Measurements from ENCODE around the gene FANCD2.
"Not testable (repeated sequence)": the region's sequence is repeated elsewhere in the genome, so short reads cannot be mapped to it uniquely, and the experiment has no call there.

Gene FANCD2

GRCh38 chr3:10023587-10024310 lies 2.5 kb upstream of the FANCD2 start:
- Mint-ChIP-seq H3K4me1 (ENCODE audit: low read depth) (peaks cover 40% of the 10 kb centered on the region), H3K4me3 (no peak overlapping the region), H3K27me3 (no peaks in the 10 kb centered on the region), H3K9me3 (no peaks in the 10 kb centered on the region), H3K36me3 (ENCODE audit: low read depth) (peaks cover 64% of the 10 kb centered on the region), H3K27ac (peak overlapping the region; percentile 32)
- intact Hi-C loops (cut with micrococcal nuclease) = loop anchor here (10.0 kb wide), 1 partner anchor 89 kb away; the partner anchor contains the start of gene CRELD1

- Mint-ChIP-seq H3K27me3 (no peaks in the 10 kb centered on the region), H3K9me3 (no peaks in the 10 kb centered on the region), H3K36me3 (ENCODE audit: low read depth) (peaks cover 48% of the 10 kb centered on the region), H3K4me3 (peak overlapping the region; percentile 89), H3K27ac (peak overlapping the region; percentile 95), H3K4me1 (ENCODE audit: low read depth) (peaks cover 32% of the 10 kb centered on the region)
- intact Hi-C loops (cut with micrococcal nuclease) = loop anchor here (1.0 to 10.0 kb wide), 4 partner anchors 16 to 91 kb away; partner anchors contain the start of genes BRK1 and CRELD1
Measured at GRCh38 chr3:10025205-10026083, 793 bp upstream of the FANCD2 start.

- Mint-ChIP-seq H3K27ac (no peak overlapping the region), H3K4me1 (ENCODE audit: low read depth) (no peaks in the 10 kb centered on the region), H3K36me3 (ENCODE audit: low read depth) (peaks cover 49% of the 10 kb centered on the region), H3K9me3 (no peaks in the 10 kb centered on the region), H3K4me3 (no peak overlapping the region), H3K27me3 (no peaks in the 10 kb centered on the region)
- intact Hi-C loops (cut with micrococcal nuclease) = no loop called here
Measured at GRCh38 chr3:10041034-10041433, 14.8 kb downstream of the FANCD2 start.

GRCh38 chr3:10047876-10048275 lies 21.6 kb downstream of the FANCD2 start:
- Mint-ChIP-seq H3K4me1 (ENCODE audit: low read depth) (no peaks in the 10 kb centered on the region), H3K27ac (no peak overlapping the region), H3K9me3 (no peaks in the 10 kb centered on the region), H3K27me3 (no peaks in the 10 kb centered on the region), H3K4me3 (no peak overlapping the region), H3K36me3 (ENCODE audit: low read depth) (peaks cover 40% of the 10 kb centered on the region)
- intact Hi-C loops (cut with micrococcal nuclease) = no loop called here

GRCh38 chr3:10053054-10053453 lies 26.8 kb downstream of the FANCD2 start:
- intact Hi-C loops (cut with micrococcal nuclease); H3K27ac Mint-ChIP-seq; H3K9me3 Mint-ChIP-seq; H3K4me1 Mint-ChIP-seq (ENCODE audit: low read depth); H3K4me3 Mint-ChIP-seq; H3K27me3 Mint-ChIP-seq: not testable (repeated sequence)
- H3K36me3 Mint-ChIP-seq (ENCODE audit: low read depth) = peaks cover 28% of the 10 kb centered on the region

- Mint-ChIP-seq H3K4me1 (ENCODE audit: low read depth) (no peaks in the 10 kb centered on the region), H3K4me3 (no peak overlapping the region), H3K27ac (no peak overlapping the region), H3K36me3 (ENCODE audit: low read depth) (peaks cover 25% of the 10 kb centered on the region), H3K9me3 (no peaks in the 10 kb centered on the region), H3K27me3 (no peaks in the 10 kb centered on the region)
- intact Hi-C loops (cut with micrococcal nuclease) = no loop called here
Measured at GRCh38 chr3:10055097-10055496, 28.9 kb downstream of the FANCD2 start.

- intact Hi-C loops (cut with micrococcal nuclease); H3K27me3 Mint-ChIP-seq; H3K27ac Mint-ChIP-seq; H3K9me3 Mint-ChIP-seq; H3K4me3 Mint-ChIP-seq; H3K4me1 Mint-ChIP-seq (ENCODE audit: low read depth): not testable (repeated sequence)
- H3K36me3 Mint-ChIP-seq (ENCODE audit: low read depth) = peaks cover 42% of the 10 kb centered on the region
Measured at GRCh38 chr3:10070077-10070476, 43.8 kb downstream of the FANCD2 start.

- H3K4me3 Mint-ChIP-seq = no peak overlapping the region
- intact Hi-C loops (cut with micrococcal nuclease) = no loop called here
- H3K36me3 Mint-ChIP-seq (ENCODE audit: low read depth) = peaks cover 13% of the 10 kb centered on the region
Measured at GRCh38 chr3:10074666-10075065, 48.4 kb downstream of the FANCD2 start.

GRCh38 chr3:10081871-10082270 lies 55.6 kb downstream of the FANCD2 start:
- intact Hi-C loops (cut with micrococcal nuclease) = no loop called here
- Mint-ChIP-seq H3K27me3 (no peaks in the 10 kb centered on the region), H3K4me1 (ENCODE audit: low read depth) (no peaks in the 10 kb centered on the region), H3K27ac (no peak overlapping the region), H3K4me3 (no peak overlapping the region), H3K9me3 (no peaks in the 10 kb centered on the region), H3K36me3 (ENCODE audit: low read depth) (peaks cover 35% of the 10 kb centered on the region)

More at GRCh38 chr3:10074666-10075065, 48.4 kb downstream of the FANCD2 start:
- Mint-ChIP-seq H3K9me3 (no peaks in the 10 kb centered on the region), H3K27ac (no peak overlapping the region), H3K4me1 (ENCODE audit: low read depth) (no peaks in the 10 kb centered on the region), H3K27me3 (no peaks in the 10 kb centered on the region)

GRCh38 chr3:10085738-10086137 lies 59.5 kb downstream of the FANCD2 start:
- no peak overlapping the region for H3K27ac Mint-ChIP-seq
- no peak overlapping the region for H3K4me3 Mint-ChIP-seq
- H3K27me3 Mint-ChIP-seq = no peaks in the 10 kb centered on the region
- intact Hi-C loops (cut with micrococcal nuclease) = no loop called here
- no peaks in the 10 kb centered on the region for H3K4me1 Mint-ChIP-seq (ENCODE audit: low read depth)
- no peaks in the 10 kb centered on the region for H3K9me3 Mint-ChIP-seq
- peaks cover 32% of the 10 kb centered on the region for H3K36me3 Mint-ChIP-seq (ENCODE audit: low read depth)

- no peaks in the 10 kb centered on the region for H3K27me3 Mint-ChIP-seq
- peaks cover 26% of the 10 kb centered on the region for H3K36me3 Mint-ChIP-seq (ENCODE audit: low read depth)
- H3K9me3 Mint-ChIP-seq = no peaks in the 10 kb centered on the region
- no peak overlapping the region for H3K27ac Mint-ChIP-seq
- no peak overlapping the region for H3K4me3 Mint-ChIP-seq
- H3K4me1 Mint-ChIP-seq (ENCODE audit: low read depth) = no peaks in the 10 kb centered on the region
- intact Hi-C loops (cut with micrococcal nuclease) = no loop called here
Measured at GRCh38 chr3:10088256-10088655, 62.0 kb downstream of the FANCD2 start.

GRCh38 chr3:10090179-10090578 lies 63.9 kb downstream of the FANCD2 start:
- intact Hi-C loops (cut with micrococcal nuclease) = no loop called here

GRCh38 chr3:10090774-10091173 lies 64.5 kb downstream of the FANCD2 start:
- peaks cover 19% of the 10 kb centered on the region for H3K36me3 Mint-ChIP-seq (ENCODE audit: low read depth)
- H3K4me3 Mint-ChIP-seq; intact Hi-C loops (cut with micrococcal nuclease); H3K27me3 Mint-ChIP-seq; H3K4me1 Mint-ChIP-seq (ENCODE audit: low read depth); H3K27ac Mint-ChIP-seq; H3K9me3 Mint-ChIP-seq: not testable (repeated sequence)

More at GRCh38 chr3:10090179-10090578, 63.9 kb downstream of the FANCD2 start:
- H3K27ac Mint-ChIP-seq = no peak overlapping the region
- H3K4me1 Mint-ChIP-seq (ENCODE audit: low read depth) = no peaks in the 10 kb centered on the region
- H3K27me3 Mint-ChIP-seq = no peaks in the 10 kb centered on the region
- H3K36me3 Mint-ChIP-seq (ENCODE audit: low read depth) = peaks cover 19% of the 10 kb centered on the region
- H3K4me3 Mint-ChIP-seq = no peak overlapping the region
- no peaks in the 10 kb centered on the region for H3K9me3 Mint-ChIP-seq

GRCh38 chr3:10091387-10091786 lies 65.2 kb downstream of the FANCD2 start:
- intact Hi-C loops (cut with micrococcal nuclease); H3K27ac Mint-ChIP-seq; H3K9me3 Mint-ChIP-seq; H3K27me3 Mint-ChIP-seq; H3K4me1 Mint-ChIP-seq (ENCODE audit: low read depth); H3K4me3 Mint-ChIP-seq: not testable (repeated sequence)
- peaks cover 21% of the 10 kb centered on the region for H3K36me3 Mint-ChIP-seq (ENCODE audit: low read depth)

Measured in dendritic cell treated with granulocyte-macrophage colony-stimulating factor and Interleukin-4, amounts not matched to agents 40 ng/mL and 50 ng/mL, for 4 days (primary cell).